Lower leg skin (tissue), 3 donors: ENCODE measurements around the gene GAS1.

Experiments used
- POLR2A ChIP-seq, 2 donors: fragments of 450-650 bp; IDR thresholded peaks; one replicate each; pipeline ENCODE4 v1.6.1; 2016 to 2017; ENCODE audit warnings: antibody characterized with exemption in 2 of 2, mild to moderate bottlenecking in 1 of 2, moderate library complexity in 1 of 2
- TF ChIP-seq, protein P1 (sequence below), 3 donors: fragments of 450-650 bp; IDR thresholded peaks; one replicate each; pipeline ENCODE4 v1.5.1; 2016; ENCODE audit warnings: antibody characterized with exemption in 3 of 3, mild to moderate bottlenecking in 3 of 3, moderate library complexity in 2 of 3

- no peak for TF ChIP-seq POLR2A (IDR thresholded peaks at IDR 0.05)
- TF ChIP-seq, protein P1, sequence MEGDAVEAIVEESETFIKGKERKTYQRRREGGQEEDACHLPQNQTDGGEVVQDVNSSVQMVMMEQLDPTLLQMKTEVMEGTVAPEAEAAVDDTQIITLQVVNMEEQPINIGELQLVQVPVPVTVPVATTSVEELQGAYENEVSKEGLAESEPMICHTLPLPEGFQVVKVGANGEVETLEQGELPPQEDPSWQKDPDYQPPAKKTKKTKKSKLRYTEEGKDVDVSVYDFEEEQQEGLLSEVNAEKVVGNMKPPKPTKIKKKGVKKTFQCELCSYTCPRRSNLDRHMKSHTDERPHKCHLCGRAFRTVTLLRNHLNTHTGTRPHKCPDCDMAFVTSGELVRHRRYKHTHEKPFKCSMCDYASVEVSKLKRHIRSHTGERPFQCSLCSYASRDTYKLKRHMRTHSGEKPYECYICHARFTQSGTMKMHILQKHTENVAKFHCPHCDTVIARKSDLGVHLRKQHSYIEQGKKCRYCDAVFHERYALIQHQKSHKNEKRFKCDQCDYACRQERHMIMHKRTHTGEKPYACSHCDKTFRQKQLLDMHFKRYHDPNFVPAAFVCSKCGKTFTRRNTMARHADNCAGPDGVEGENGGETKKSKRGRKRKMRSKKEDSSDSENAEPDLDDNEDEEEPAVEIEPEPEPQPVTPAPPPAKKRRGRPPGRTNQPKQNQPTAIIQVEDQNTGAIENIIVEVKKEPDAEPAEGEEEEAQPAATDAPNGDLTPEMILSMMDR (IDR thresholded peaks at IDR 0.05) = no peak
These were observed 43.8 kb upstream of the GAS1 start for GRCh38 chr9:86991077-86991476.
